HepG2 (cell line): ENCODE data around the gene SOWAHA. TPM values are rescaled to one million over a fixed set of nuclear protein-coding genes. Genes with fewer than 3 reads are reported as not detected.

Source experiments
- ATAC-seq: fragments of 200-7000 bp; cut with Tn5 transposase; 3 replicates; pipeline ENCODE4 v1.9.1; 2020; ENCODE audit warnings: mild to moderate bottlenecking, moderate library complexity
- BruUV-seq: library from RNA; stranded (reverse); fragments of 400-500 nt; replicated peaks from 2 replicates; lab custom pipeline; 2021; lab: Mats Ljungman, UMichigan
- CTCF ChIA-PET: fragments of 300-600 bp; formaldehyde crosslinking; extraction: SDS; loops from one replicate; lab custom pipeline; 2021; ENCODE audit warnings: low total read pairs, inconsistent platforms, low intra/inter-chr PET ratio; lab: Yijun Ruan, JAX
- POLR2A ChIA-PET: fragments of 350-600 bp; sonication (Branson Sonifier 250); formaldehyde crosslinking; loops from one replicate; lab custom pipeline; 2020; ENCODE audit warnings: antibody characterized with exemption, inconsistent platforms; lab: Yijun Ruan, JAX
- DNase-seq: peaks from one replicate; pipeline ENCODE4 v3.0.0-alpha.2; 2015; ENCODE audit warnings: low spot score
- FAIRE-seq: peaks from 3 replicates; lab custom pipeline; 2011; peaks lifted over from hg19 to GRCh38; lab: Jason Lieb, UNC
- H2AFZ ChIP-seq: one replicate; pipeline ENCODE4 v1.6.1; 2011; ENCODE audit warnings: low read length, inconsistent platforms
- H3K27ac ChIP-seq: fragments of 300-600 bp; 3 replicates; pipeline ENCODE4 v1.8.0; 2011; ENCODE audit warnings: mixed run types, mild to moderate bottlenecking, mixed read lengths, low read length, inconsistent platforms; ENCODE audit not compliant: insufficient read depth; ENCODE audit errors: extremely low read length
- H3K27me3 ChIP-seq, 2 experiments: fragments of 200-600 bp in 1 of 2; 2 replicates in 1 of 2; 3 replicates in 1 of 2; pipeline versions ENCODE4 v1.6.0 to v1.8.0; 2011; ENCODE audit warnings: low read length in 2 of 2, mild to moderate bottlenecking in 2 of 2, moderate library complexity in 2 of 2, inconsistent platforms in 1 of 2; ENCODE audit not compliant: insufficient read depth in 2 of 2, control insufficient read depth in 1 of 2
- H3K36me3 ChIP-seq, 2 experiments: fragments of 200-600 bp in 1 of 2; replicated peaks in 1 of 2; 2 replicates in 1 of 2; 3 replicates in 1 of 2; pipeline versions ENCODE4 v1.5.1 to v1.8.0; 2011; ENCODE audit warnings: low read length in 2 of 2, inconsistent platforms in 1 of 2; ENCODE audit not compliant: insufficient read depth in 2 of 2, control insufficient read depth in 1 of 2
- H3K4me1 ChIP-seq: 2 replicates; pipeline ENCODE4 v1.5.1; 2012; ENCODE audit warnings: low read length, inconsistent platforms; ENCODE audit not compliant: insufficient read depth
- H3K4me2 ChIP-seq: 2 replicates; pipeline ENCODE4 v1.6.0; 2011; ENCODE audit warnings: low read depth, low read length, inconsistent platforms
- H3K4me3 ChIP-seq, 3 experiments: fragments of 200-600 bp in 1 of 3; sonication (generic), shearing (Covaris generic) in 1 of 3; replicated peaks in 1 of 3; 2 replicates each; pipeline ENCODE4 v1.5.1; 2011 to 2016; ENCODE audit warnings: low read length in 3 of 3, inconsistent platforms in 2 of 3, low read depth in 2 of 3, mild to moderate bottlenecking in 2 of 3, control low read depth in 1 of 3, mixed read lengths in 1 of 3; ENCODE audit not compliant: insufficient read depth in 1 of 3
- H3K79me2 ChIP-seq: one replicate; pipeline ENCODE4 v1.6.1; 2011; ENCODE audit warnings: low read length, inconsistent platforms; ENCODE audit not compliant: insufficient read depth
- H3K9ac ChIP-seq: 2 replicates; pipeline ENCODE4 v1.6.0; 2011; ENCODE audit warnings: mild to moderate bottlenecking, low read depth, low read length, inconsistent platforms; ENCODE audit not compliant: insufficient read depth
- H3K9me3 ChIP-seq: 2 replicates; pipeline ENCODE4 v1.5.1; 2012; ENCODE audit warnings: mild to moderate bottlenecking, low read length
- H4K20me1 ChIP-seq: 2 replicates; pipeline ENCODE4 v1.6.0; 2011; ENCODE audit warnings: inconsistent platforms, mild to moderate bottlenecking, low read length, moderate library complexity; ENCODE audit not compliant: insufficient read depth
- BATF2 ChIP-seq: sonication (generic); formaldehyde crosslinking; IDR thresholded peaks from 2 replicates; pipeline ENCODE4 v1.8.0; 2022; ENCODE audit warnings: mild to moderate bottlenecking, missing genetic modification reagents, moderate library complexity
- CBFB ChIP-seq: sonication (generic); formaldehyde crosslinking; IDR thresholded peaks from 2 replicates; pipeline ENCODE4 v1.4.0; 2020; ENCODE audit warnings: missing genetic modification reagents
- CENPT ChIP-seq: sonication (generic); formaldehyde crosslinking; IDR thresholded peaks from 2 replicates; pipeline ENCODE4 v1.8.0; 2022; ENCODE audit warnings: low read depth, mild to moderate bottlenecking, moderate library complexity, missing genetic modification reagents
- GLMP ChIP-seq: sonication (generic); formaldehyde crosslinking; IDR thresholded peaks from 2 replicates; pipeline ENCODE4 v1.9.0; 2021; ENCODE audit warnings: missing genetic modification reagents, mild to moderate bottlenecking, borderline replicate concordance
- HBP1 ChIP-seq: IDR thresholded peaks from 2 replicates; pipeline ENCODE4 v1.6.1; 2016; ENCODE audit warnings: low read depth, control low read depth
- IRF2 ChIP-seq: IDR thresholded peaks from 2 replicates; pipeline ENCODE4 v1.6.1; 2018; ENCODE audit warnings: missing genetic modification reagents, missing compliant biosample characterization
- MATR3 ChIP-seq: sonication (generic); formaldehyde crosslinking; IDR thresholded peaks from 2 replicates; pipeline ENCODE4 v1.4.0; 2020; ENCODE audit warnings: missing genetic modification reagents
- MED1 ChIP-seq: sonication (generic); formaldehyde crosslinking; IDR thresholded peaks from 2 replicates; pipeline ENCODE4 v1.4.0; 2020; ENCODE audit warnings: missing genetic modification reagents
- NFKB2 ChIP-seq: sonication (generic); formaldehyde crosslinking; IDR thresholded peaks from 2 replicates; pipeline ENCODE4 v1.4.0; 2020; ENCODE audit warnings: missing genetic modification reagents, borderline replicate concordance
- NR2C2 ChIP-seq: sonication (generic); formaldehyde crosslinking; IDR thresholded peaks from 2 replicates; pipeline ENCODE4 v1.4.0; 2020; ENCODE audit warnings: missing genetic modification reagents, mild to moderate bottlenecking, moderate library complexity, borderline replicate concordance
- ONECUT2 ChIP-seq: sonication (generic); formaldehyde crosslinking; IDR thresholded peaks from 2 replicates; pipeline ENCODE4 v1.4.0; 2020; ENCODE audit warnings: missing genetic modification reagents
- SMARCE1 ChIP-seq: fragments of 450-650 bp; IDR thresholded peaks from 2 replicates; pipeline ENCODE4 v1.6.1; 2017; ENCODE audit warnings: borderline replicate concordance
- SOX6 ChIP-seq, 2 experiments: fragments of 450-650 bp in 1 of 2; sonication (generic) in 1 of 2; formaldehyde crosslinking in 1 of 2; IDR thresholded peaks; 2 replicates each; pipeline versions ENCODE4 v1.4.0 to v1.6.1; 2017 to 2020; ENCODE audit warnings: antibody characterized with exemption in 1 of 2, mild to moderate bottlenecking in 1 of 2, missing genetic modification reagents in 1 of 2
- ZNF20 ChIP-seq: sonication (generic); formaldehyde crosslinking; IDR thresholded peaks from 2 replicates; pipeline ENCODE4 v1.4.0; 2020; ENCODE audit warnings: mild to moderate bottlenecking, moderate library complexity, missing genetic modification reagents
- ZNF253 ChIP-seq: sonication (generic); formaldehyde crosslinking; IDR thresholded peaks from 2 replicates; pipeline ENCODE4 v1.8.0; 2022; ENCODE audit warnings: mild to moderate bottlenecking, missing genetic modification reagents, borderline replicate concordance
- ZNF331 ChIP-seq: sonication (generic); formaldehyde crosslinking; IDR thresholded peaks from 2 replicates; pipeline ENCODE4 v1.4.0; 2020; ENCODE audit warnings: missing genetic modification reagents
- ZNF550 ChIP-seq: sonication (generic); formaldehyde crosslinking; IDR thresholded peaks from 2 replicates; pipeline ENCODE4 v1.4.0; 2020; ENCODE audit warnings: mild to moderate bottlenecking, missing genetic modification reagents, borderline replicate concordance
- ZNF737 ChIP-seq: sonication (generic); formaldehyde crosslinking; IDR thresholded peaks from 2 replicates; pipeline ENCODE4 v1.5.0; 2020; ENCODE audit warnings: missing genetic modification reagents, mild to moderate bottlenecking, borderline replicate concordance
- WGBS: methylation state at CpG from one replicate; pipeline ENCODE4 v1.1.6; 2017; ENCODE audit warnings: low lambda C conversion rate; 5-methylcytosine and 5-hydroxymethylcytosine counted together
- in situ Hi-C: cut with HindIII; loops from 2 replicates; pipeline ENCODE4 v1.10.0; 2017; ENCODE audit warnings: low pct_unique_long_range_greater_than_20kb; ENCODE audit not compliant: extremely low pct_ligation_motif_present
- intact Hi-C: fragments of 100-400 bp; cut with micrococcal nuclease; formaldehyde crosslinking; loops from one replicate; pipeline ENCODE4 v1.10.0; 2022; ENCODE audit not compliant: unreplicated experiment
- polyA plus RNA-seq, 8 experiments: library from polyadenylated mRNA; depleted of rRNA in 3 of 8; stranded (reverse) in 7 of 8; unstranded in 1 of 8; fragments of >200 nt; fragmentation: Illumina TruSeq in 4 of 8; extraction: Trizol in 4 of 8; gene quantifications; 2 replicates each; pipeline versions ENCODE4 v1.2.1 to v1.2.3, GENCODE V29; 2011 to 2016; ENCODE audit warnings: low read depth in 4 of 8, missing spikeins in 1 of 8, mixed read lengths in 1 of 8; ENCODE audit not compliant: insufficient read depth in 1 of 8
- total RNA-seq, 5 experiments: library from RNA; depleted of rRNA; stranded (reverse); fragments of >200 nt; fragmentation: Illumina TruSeq; extraction: Trizol; gene quantifications; 2 replicates each; pipeline ENCODE4 v1.2.3, GENCODE V29; 2016; ENCODE audit warnings: low read depth in 1 of 5
- TF ChIP-seq, protein P1 (sequence below): IDR thresholded peaks from 2 replicates; pipeline ENCODE4 v1.6.1; 2016; ENCODE audit warnings: control low read depth

The SOWAHA gene
- total and polyA plus RNA-seq, 2 of the 13 experiments (the other 11 are each of a cell fraction or from before 2014, with no cell fraction given) = 0.95 to 1.9 TPM

- H3K4me1 ChIP-seq = peaks cover 69% of the 10 kb centered on the region
- H3K27ac ChIP-seq = no peak overlapping the region
- no peak overlapping the region for H3K4me2 ChIP-seq
- H4K20me1 ChIP-seq = no peaks in the 10 kb centered on the region
- H3K9ac ChIP-seq = no peak overlapping the region
- BruUV-seq = no TSS peak
- ChIA-PET POLR2A (interaction anchor here (1.2 to 2.6 kb wide), 4 partner anchors 9 to 18 kb away, joined by 3 to 15 read pairs (median 6); partner anchors contain the start of genes GDF9 and UQCRQ), CTCF (no interaction called here)
- no peak overlapping the region for H2AFZ ChIP-seq
- intact Hi-C loops (no loop called here), in situ Hi-C loops (no loop called here)
- DNase-seq = no peak
- no peak overlapping the region for H3K4me3 ChIP-seq
- H3K27me3 ChIP-seq = no peaks in the 10 kb centered on the region
- no peaks in the 10 kb centered on the region for H3K36me3 ChIP-seq
- H3K9me3 ChIP-seq = no peaks in the 10 kb centered on the region
- H3K79me2 ChIP-seq = no peaks in the 10 kb centered on the region
- 94% methylated on average over 8 of the region's 8 CpGs for WGBS
- FAIRE-seq = no peak
- no peak for ATAC-seq
- no peak for TF ChIP-seq HBP1 (CRISPR knock-in tag)
- TF ChIP-seq ZNF331 (CRISPR knock-in tag) = no peak
- TF ChIP-seq ZNF253 (CRISPR knock-in tag) = no peak
- TF ChIP-seq ONECUT2 (CRISPR knock-in tag) = no peak
- TF ChIP-seq SMARCE1 = no peak
- no peak for TF ChIP-seq CENPT
- TF ChIP-seq IRF2 (CRISPR knock-in tag) = no peak
- TF ChIP-seq ZNF737 = no peak
- no peak for TF ChIP-seq BATF2
- no peak for TF ChIP-seq MATR3 (CRISPR knock-in tag)
- TF ChIP-seq SOX6 (IDR thresholded peaks at IDR 0.05) = no peak
- no peak for TF ChIP-seq SOX6 (CRISPR knock-in tag; IDR thresholded peaks at IDR 0.05)
- TF ChIP-seq, protein P1, sequence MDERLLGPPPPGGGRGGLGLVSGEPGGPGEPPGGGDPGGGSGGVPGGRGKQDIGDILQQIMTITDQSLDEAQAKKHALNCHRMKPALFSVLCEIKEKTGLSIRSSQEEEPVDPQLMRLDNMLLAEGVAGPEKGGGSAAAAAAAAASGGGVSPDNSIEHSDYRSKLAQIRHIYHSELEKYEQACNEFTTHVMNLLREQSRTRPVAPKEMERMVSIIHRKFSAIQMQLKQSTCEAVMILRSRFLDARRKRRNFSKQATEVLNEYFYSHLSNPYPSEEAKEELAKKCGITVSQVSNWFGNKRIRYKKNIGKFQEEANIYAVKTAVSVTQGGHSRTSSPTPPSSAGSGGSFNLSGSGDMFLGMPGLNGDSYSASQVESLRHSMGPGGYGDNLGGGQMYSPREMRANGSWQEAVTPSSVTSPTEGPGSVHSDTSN (CRISPR knock-in tag) = no peak
- no peak for TF ChIP-seq MED1 (CRISPR knock-in tag)
- TF ChIP-seq ZNF550 (CRISPR knock-in tag) = no peak
- TF ChIP-seq CBFB (CRISPR knock-in tag) = no peak
- TF ChIP-seq ZNF20 = no peak
- no peak for TF ChIP-seq NFKB2
- no peak for TF ChIP-seq NR2C2 (CRISPR knock-in tag)
- TF ChIP-seq GLMP = no peak
These were observed 35.2 kb downstream of the SOWAHA start for GRCh38 chr5:132848270-132848669.
